HG03280 (cell line): Measurements from ENCODE around the gene HSPA1L.
"Not testable (repeated sequence)": the region's sequence is repeated elsewhere in the genome, so short reads cannot be mapped to it uniquely, and the experiment has no call there.

Experiments used
- ATAC-seq: cut with Tn5 transposase; IDR thresholded peaks from one replicate; pipeline ENCODE4 v1.9.1; 2021; ENCODE audit warnings: mild to moderate bottlenecking, moderate library complexity; ENCODE audit not compliant: unreplicated experiment

Gene HSPA1L

DNA sequence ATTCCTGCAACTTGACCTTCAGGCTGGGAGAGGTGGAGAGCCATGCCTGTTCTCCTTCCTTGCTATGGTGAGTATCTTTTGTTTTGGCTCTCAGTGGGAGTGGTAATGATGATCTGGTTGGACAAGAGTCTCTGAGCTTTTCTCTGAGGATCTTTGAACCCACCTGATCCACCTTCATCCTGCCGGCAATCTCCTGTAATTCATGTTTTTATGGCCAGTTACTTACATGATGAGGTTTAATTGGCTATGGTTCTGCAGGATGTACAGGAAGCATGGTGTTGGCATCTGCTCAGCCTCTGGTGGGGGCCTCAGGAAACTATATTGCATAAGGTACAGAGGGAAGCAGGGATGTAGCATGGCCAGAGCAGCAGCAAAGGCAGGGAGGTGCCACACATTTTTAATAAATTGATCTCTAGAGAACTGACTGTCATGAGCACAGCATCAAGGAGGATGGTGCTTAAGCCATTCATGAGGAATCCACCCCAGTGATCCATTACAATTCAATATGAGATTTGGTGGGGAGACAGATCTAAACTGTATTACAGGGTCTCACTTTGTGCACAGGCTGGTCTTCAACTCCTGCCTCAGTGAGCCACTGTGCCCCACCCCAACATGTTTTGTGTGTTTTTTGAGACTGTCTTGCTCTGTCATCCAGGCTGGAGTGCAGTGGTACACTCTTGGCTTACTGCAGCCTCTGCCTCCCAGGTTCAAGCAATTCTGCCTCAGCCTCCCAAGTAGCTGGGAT is 22.5 kb upstream of the HSPA1L start:
- no peak for ATAC-seq

GRCh38 chr6:31836474-31837368 is 21.6 kb upstream of the HSPA1L start:
- ATAC-seq: no peak

DNA sequence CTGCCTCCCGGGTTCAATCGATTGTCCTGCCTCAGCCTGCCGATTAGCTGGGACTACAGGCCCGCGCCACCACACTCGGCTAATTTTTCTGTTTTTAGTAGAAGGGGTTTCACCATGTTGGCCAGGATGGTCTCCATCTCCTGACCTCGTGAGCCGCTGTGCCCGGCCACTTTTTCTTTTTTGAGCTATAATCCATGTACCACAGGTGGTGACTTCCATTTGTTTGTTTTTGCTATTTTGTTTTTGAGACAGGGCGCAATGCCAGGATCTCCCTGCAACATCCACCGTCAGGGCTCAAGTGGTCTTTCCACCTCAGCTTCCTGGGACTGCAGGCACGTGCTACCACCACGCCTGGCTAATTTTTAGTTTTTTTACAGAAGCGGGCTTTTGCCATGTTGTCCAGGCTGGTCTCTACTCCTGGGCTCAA is 21.0 kb upstream of the HSPA1L start:
- ATAC-seq: no peak

DNA sequence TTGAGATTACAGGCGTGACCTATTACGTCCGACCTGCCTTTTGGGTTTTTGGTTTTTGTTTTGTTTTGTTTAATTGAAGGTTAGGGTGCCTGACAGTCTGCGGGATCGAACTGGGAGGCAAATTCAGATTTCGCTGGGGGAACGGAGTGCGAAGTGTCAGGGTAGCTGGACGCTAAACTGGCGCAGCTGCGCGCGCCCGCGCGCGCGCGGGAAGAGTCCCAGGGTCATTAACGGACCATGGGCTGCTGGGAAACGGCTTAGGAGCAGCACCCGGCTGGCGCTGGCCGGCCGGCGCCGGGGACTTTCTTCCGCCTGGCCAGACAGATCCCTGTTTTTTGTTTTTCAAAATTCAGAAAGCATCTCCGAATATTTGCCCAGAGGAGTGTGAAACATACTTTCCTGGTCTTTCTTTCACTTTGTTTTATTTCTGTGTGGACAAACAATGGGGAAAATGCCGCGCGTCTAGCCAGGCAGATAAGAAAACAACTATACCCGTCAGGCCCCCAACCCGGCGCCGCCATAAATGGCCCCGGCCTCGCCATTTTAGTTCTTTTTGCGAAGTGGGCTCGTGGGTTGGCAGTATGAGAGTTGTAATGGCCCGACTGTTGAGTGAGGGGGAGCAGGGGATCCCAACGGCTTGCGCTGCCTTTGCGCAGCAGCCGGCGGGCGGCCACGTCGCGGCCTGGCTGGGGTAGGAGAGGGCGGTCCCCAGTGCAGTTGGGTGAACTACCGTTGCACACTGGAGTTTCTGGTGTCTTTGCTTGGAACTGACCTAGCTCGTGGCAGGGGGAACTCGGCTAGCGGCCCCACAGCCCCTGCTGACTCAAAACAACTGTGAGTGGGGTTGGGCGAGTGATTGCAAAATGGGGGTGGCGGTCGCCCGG is 19.5 kb upstream of the HSPA1L start:
- ATAC-seq: peak; percentile 43

- no peak for ATAC-seq
Observed at GRCh38 chr6:31831350-31832215, 16.5 kb upstream of the HSPA1L start.

- no peak for ATAC-seq
Observed at GRCh38 chr6:31830886-31831335, 15.8 kb upstream of the HSPA1L start.

GRCh38 chr6:31829633-31830283 is 14.7 kb upstream of the HSPA1L start:
- no peak for ATAC-seq

DNA sequence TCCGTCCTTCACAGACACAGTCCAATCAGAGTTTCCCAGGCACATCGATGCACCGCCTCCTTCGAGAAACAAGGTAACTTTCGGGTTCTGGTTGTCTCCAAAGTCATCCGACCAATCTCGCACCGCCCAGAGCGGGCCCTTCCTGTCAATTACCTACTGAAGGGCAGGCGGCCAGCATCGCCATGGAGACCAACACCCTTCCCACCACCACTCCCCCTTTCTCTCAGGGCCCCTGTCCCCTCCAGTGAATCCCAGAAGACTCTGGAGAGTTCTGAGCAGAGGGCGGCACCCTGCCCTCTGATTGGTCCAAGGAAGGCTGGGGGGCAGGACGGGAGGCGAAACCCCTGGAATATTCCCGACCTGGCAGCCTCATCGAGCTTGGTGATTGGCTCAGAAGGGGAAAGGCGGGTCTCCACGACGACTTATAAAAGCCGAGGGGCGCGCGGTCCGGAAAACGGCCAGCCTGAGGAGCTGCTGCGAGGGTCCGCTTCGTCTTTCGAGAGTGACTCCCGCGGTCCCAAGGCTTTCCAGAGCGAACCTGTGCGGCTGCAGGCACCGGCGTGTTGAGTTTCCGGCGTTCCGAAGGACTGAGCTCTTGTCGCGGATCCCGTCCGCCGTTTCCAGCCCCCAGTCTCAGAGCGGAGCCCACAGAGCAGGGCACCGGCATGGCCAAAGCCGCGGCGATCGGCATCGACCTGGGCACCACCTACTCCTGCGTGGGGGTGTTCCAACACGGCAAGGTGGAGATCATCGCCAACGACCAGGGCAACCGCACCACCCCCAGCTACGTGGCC is 12.4 kb upstream of the HSPA1L start, which contains the start of gene HSPA1B:
TSS of gene HSPA1B (plus strand) at position 453 of the 794 bp plus-strand sequence. CDS start at position 666, 213 bp downstream.
- ATAC-seq: peak; percentile 68

DNA sequence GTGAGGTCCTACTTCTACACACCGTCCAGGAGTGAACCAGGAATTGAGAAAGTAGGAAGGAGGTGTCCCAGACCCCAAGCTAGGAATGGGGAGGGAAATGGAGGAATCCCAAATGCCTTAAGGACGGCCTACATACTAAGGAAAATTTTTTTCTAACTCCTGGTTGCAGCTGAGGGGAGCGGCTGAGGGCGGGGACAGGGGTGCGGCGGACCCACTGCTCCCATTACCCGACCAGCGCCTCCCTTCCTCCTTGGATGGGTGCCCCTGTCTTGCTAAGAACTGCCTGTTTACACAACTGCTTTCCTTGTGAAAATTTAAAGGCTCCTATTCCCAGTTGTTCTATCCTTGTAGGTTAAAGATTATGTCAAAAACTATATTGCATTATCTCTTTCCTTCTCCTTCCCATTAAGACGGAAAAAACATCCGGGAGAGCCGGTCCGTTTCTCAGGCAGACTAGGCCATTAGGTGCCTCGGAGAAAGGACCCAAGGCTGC is 11.8 kb upstream of the HSPA1L start:
- ATAC-seq: no peak

GRCh38 chr6:31825553-31825952 is 10.5 kb upstream of the HSPA1L start:
- ATAC-seq: no peak

DNA sequence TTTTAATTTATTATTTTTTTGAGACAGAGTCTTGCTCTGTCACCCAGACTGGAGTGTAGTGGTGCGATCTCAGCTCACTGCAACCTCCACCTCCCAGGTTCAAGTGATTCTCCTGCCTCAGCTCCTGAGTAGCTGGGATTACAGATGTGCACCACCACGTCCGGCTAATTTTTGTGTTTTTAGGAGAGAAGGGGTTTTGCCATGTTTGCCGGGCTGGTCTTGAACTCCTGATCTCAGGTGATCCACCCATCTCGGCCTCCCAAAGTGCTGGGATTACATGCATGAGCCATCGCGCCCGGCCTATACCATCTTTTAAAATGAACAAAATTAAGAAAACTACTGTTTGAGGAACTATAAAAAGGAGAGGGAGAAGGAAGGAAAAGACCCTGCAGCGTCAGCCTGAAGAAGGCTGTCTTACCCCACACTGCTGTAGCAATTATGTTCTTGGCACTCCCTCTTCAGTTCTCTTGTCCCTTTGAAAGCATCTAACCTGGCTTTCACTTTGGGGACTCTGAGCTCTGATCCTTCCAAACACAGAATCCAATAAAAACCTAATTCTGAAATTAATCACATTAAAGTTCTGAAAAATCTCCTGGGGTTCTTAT is 8.6 kb upstream of the HSPA1L start:
- not testable (repeated sequence) for ATAC-seq

DNA sequence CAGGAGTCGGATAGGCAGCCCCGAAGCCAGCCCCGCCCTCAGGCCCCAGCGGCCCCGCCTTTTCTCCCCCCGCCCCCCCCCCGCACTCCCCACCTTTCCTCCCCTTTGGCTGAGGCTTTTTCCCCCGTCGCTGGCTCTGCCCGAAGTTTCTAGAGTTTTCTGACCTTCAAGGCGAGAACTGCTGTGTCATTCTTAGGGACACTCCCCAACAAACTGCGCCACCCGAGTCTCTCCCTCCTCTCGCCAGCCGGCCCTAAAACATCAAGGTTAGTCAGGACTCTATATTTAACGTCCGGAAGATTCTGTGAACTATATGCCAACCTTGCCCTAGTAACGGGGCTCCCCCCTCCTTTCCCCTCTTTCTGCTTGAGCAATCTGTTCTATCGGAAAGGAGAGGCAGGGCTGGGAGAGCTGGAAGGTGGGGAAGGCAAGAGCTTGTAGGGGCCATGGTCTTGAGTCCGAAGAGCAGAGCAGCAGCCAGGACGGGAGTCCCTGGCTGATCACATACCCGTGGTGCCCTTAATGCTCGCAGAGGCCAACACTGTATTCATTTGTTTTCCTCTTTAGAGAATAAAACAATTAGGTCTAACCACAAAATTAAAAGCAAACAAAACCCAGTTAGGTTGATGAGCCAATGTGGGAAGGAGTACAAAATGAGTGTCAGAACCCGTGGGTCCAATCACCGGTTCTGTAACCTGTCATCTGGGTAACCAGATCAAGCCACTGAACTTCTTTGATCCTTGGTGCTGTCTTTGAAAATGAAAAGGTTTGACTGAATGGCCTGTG is 7.1 kb upstream of the HSPA1L start:
- ATAC-seq: peak; percentile 34

GRCh38 chr6:31821301-31822035 is 6.4 kb upstream of the HSPA1L start:
- peak; percentile 44 for ATAC-seq

GRCh38 chr6:31820399-31820798 is 5.3 kb upstream of the HSPA1L start:
- ATAC-seq: not testable (repeated sequence)

GRCh38 chr6:31819871-31820299 is 4.8 kb upstream of the HSPA1L start:
- ATAC-seq: no peak

GRCh38 chr6:31817929-31818511 is 2.9 kb upstream of the HSPA1L start:
- ATAC-seq: not testable (repeated sequence)
